ENCODE results near the gene FABP7. TPM values are rescaled to one million over a fixed set of nuclear protein-coding genes. Genes with fewer than 3 reads are reported as not detected.

The FABP7 gene
- total and polyA plus RNA-seq, 3 donors from 2014 or later = not detected

GRCh38 chr6:122772724-122773415 lies 6.6 kb upstream of the FABP7 start:
- DNase-seq = no peak
- no peak for TF ChIP-seq CTCF (IDR thresholded peaks at IDR 0.05)
- no peak for TF ChIP-seq POLR2A (IDR thresholded peaks at IDR 0.05)
- Histone ChIP-seq H3K4me3 (no peak overlapping the region), H3K27ac (no peak overlapping the region), H3K9me3 (no peaks in the 10 kb centered on the region), H3K27me3 (no peaks in the 10 kb centered on the region), H3K4me1 (no peaks in the 10 kb centered on the region), H3K36me3 (ENCODE audit: low read depth, missing control alignments) (no peaks in the 10 kb centered on the region)
- 75 to 80% methylated on average over 3 of the region's 3 CpGs for WGBS, 2 donors
- intact Hi-C loops (cut with DNase I; ENCODE audit: low total_unique reads) = no loop called here

- Histone ChIP-seq H3K9me3 (no peaks in the 10 kb centered on the region), H3K4me1 (no peaks in the 10 kb centered on the region), H3K36me3 (ENCODE audit: low read depth, missing control alignments) (no peaks in the 10 kb centered on the region), H3K27me3 (no peaks in the 10 kb centered on the region), H3K27ac (no peak overlapping the region), H3K4me3 (no peak overlapping the region)
- no peak for DNase-seq
- TF ChIP-seq CTCF (IDR thresholded peaks at IDR 0.05) = no peak
- TF ChIP-seq POLR2A (IDR thresholded peaks at IDR 0.05) = no peak
- intact Hi-C loops (cut with DNase I; ENCODE audit: low total_unique reads) = no loop called here
These were observed 3.5 kb upstream of the FABP7 start for GRCh38 chr6:122775975-122776374.

- intact Hi-C loops (cut with DNase I; ENCODE audit: low total_unique reads) = no loop called here
- Histone ChIP-seq H3K27ac (no peak overlapping the region), H3K36me3 (ENCODE audit: low read depth, missing control alignments) (no peaks in the 10 kb centered on the region), H3K27me3 (no peaks in the 10 kb centered on the region), H3K4me3 (no peak overlapping the region), H3K9me3 (no peaks in the 10 kb centered on the region), H3K4me1 (no peaks in the 10 kb centered on the region)
- WGBS, 2 donors = 62 to 80% methylated on average over 5 of the region's 5 CpGs
- no peak for DNase-seq
- TF ChIP-seq CTCF (IDR thresholded peaks at IDR 0.05) (no peak), POLR2A (IDR thresholded peaks at IDR 0.05) (no peak)
These were observed 1.2 kb upstream of the FABP7 start for GRCh38 chr6:122778302-122778701.

- Histone ChIP-seq H3K27ac (no peak overlapping the region), H3K9me3 (no peaks in the 10 kb centered on the region), H3K4me1 (no peaks in the 10 kb centered on the region), H3K36me3 (ENCODE audit: low read depth, missing control alignments) (no peaks in the 10 kb centered on the region), H3K4me3 (no peak overlapping the region), H3K27me3 (no peaks in the 10 kb centered on the region)
- intact Hi-C loops (cut with DNase I; ENCODE audit: low total_unique reads) = no loop called here
- 32 to 39% methylated on average over 12 to 13 of the region's 13 CpGs for WGBS, 2 donors
- no peak for DNase-seq
- TF ChIP-seq CTCF (IDR thresholded peaks at IDR 0.05) (no peak), POLR2A (IDR thresholded peaks at IDR 0.05) (no peak)
These were observed 393 bp upstream of the FABP7 start for GRCh38 chr6:122778985-122779661.

- intact Hi-C loops (cut with DNase I; ENCODE audit: low total_unique reads) = no loop called here
- H3K9me3 ChIP-seq = no peaks in the 10 kb centered on the region
- no peaks in the 10 kb centered on the region for H3K27me3 ChIP-seq
- no peak for DNase-seq
- TF ChIP-seq POLR2A (IDR thresholded peaks at IDR 0.05) = no peak
- TF ChIP-seq CTCF (IDR thresholded peaks at IDR 0.05) = no peak
- WGBS, 2 donors = 39 to 40% methylated on average over 5 of the region's 5 CpGs
- no peaks in the 10 kb centered on the region for H3K36me3 ChIP-seq (ENCODE audit: low read depth, missing control alignments)
- no peak overlapping the region for H3K4me3 ChIP-seq
- H3K27ac ChIP-seq = no peak overlapping the region
- no peaks in the 10 kb centered on the region for H3K4me1 ChIP-seq
These were observed 598 bp downstream of the FABP7 start for GRCh38 chr6:122780114-122780513.

All from testis (tissue), 3 donors.